Kidney (tissue), 14 donors: ENCODE measurements around the gene ALKBH5. TPM values are rescaled to one million over a fixed set of nuclear protein-coding genes. Genes with fewer than 3 reads are reported as not detected.

Source experiments
- DNase-seq, 5 donors: peaks; one replicate each; pipeline ENCODE4 v3.0.0-alpha.2; 2013 to 2020
- FAIRE-seq: peaks from 2 replicates; lab custom pipeline; 2012; peaks lifted over from hg19 to GRCh38; lab: Jason Lieb, UNC
- H3K27ac ChIP-seq, 2 donors: one replicate each; pipeline ENCODE4 v1.7.0; 2013; ENCODE audit warnings: low read depth in 2 of 2, low read length in 2 of 2, inconsistent platforms in 1 of 2
- H3K27me3 ChIP-seq: one replicate; pipeline ENCODE4 v1.7.1; 2013; ENCODE audit warnings: low read length, inconsistent platforms; ENCODE audit not compliant: control insufficient read depth, insufficient read depth
- H3K36me3 ChIP-seq, 3 donors: one replicate each; pipeline versions ENCODE4 v1.7.0 to v1.7.1; 2013; ENCODE audit warnings: low read length in 3 of 3, control low read depth in 1 of 3, inconsistent platforms in 1 of 3; ENCODE audit not compliant: insufficient read depth in 3 of 3, control insufficient read depth in 2 of 3
- H3K4me1 ChIP-seq, 3 donors: one replicate each; pipeline versions ENCODE4 v1.7.0 to v1.7.1; 2013; ENCODE audit warnings: low read length in 3 of 3, inconsistent platforms in 1 of 3, low read depth in 1 of 3; ENCODE audit not compliant: control insufficient read depth in 2 of 3, insufficient read depth in 2 of 3
- H3K4me3 ChIP-seq, 3 donors: one replicate each; pipeline versions ENCODE4 v1.7.0 to v1.8.1; 2013; ENCODE audit warnings: low read length in 3 of 3, control low read depth in 1 of 3, inconsistent platforms in 1 of 3
- H3K9ac ChIP-seq, 3 donors: one replicate each; pipeline versions ENCODE4 v1.7.0 to v1.7.1; 2013; ENCODE audit warnings: low read length in 3 of 3, control low read depth in 1 of 3, inconsistent platforms in 1 of 3
- H3K9me3 ChIP-seq, 3 donors: one replicate each; pipeline versions ENCODE4 v1.7.0 to v1.7.1; 2013; ENCODE audit warnings: low read length in 3 of 3, control low read depth in 1 of 3, inconsistent platforms in 1 of 3; ENCODE audit not compliant: control insufficient read depth in 2 of 3, insufficient read depth in 1 of 3
- CTCF ChIP-seq: IDR thresholded peaks from 3 replicates; pipeline ENCODE4 v1.5.1; 2012; ENCODE audit warnings: mild to moderate bottlenecking, moderate library complexity, borderline replicate concordance; ENCODE audit not compliant: insufficient read depth; ENCODE audit errors: extremely low read depth
- intact Hi-C: fragments of 100-400 bp; cut with DNase I; formaldehyde crosslinking; loops from one replicate; pipeline ENCODE4 v1.11.1; 2022
- polyA plus RNA-seq: library from polyadenylated mRNA; stranded (reverse); fragments of 350-450 nt; fragmentation: Illumina TruSeq; extraction: RNeasy Lipid Tissue Mini Kit (QIAGEN cat#74804); gene quantifications from one replicate; pipeline ENCODE4 v1.2.3, GENCODE V29; 2014; ENCODE audit warnings: low read depth, low replicate concordance; ENCODE audit not compliant: insufficient read depth
- total RNA-seq: library from RNA; stranded (reverse); fragmentation: NEBNext Ultra II Directional; extraction: Animal tissue kit (Norgen Biotek cat#: 25700); gene quantifications from one replicate; pipeline ENCODE4 v1.2.1, GENCODE V29; 2021
- donor health status: control.
- donor health status: control.
- donor health status: control.
- donor health status: control.
- donor health status: control.
- donor health status: DM: yes; HTN: yes; CAD: no.
- donor health status: Normal renal cell carcinoma (clear cell type).

The ALKBH5 gene
- total and polyA plus RNA-seq, 2 donors from 2014 or later, result 67.1 to 94.4 TPM

DNA sequence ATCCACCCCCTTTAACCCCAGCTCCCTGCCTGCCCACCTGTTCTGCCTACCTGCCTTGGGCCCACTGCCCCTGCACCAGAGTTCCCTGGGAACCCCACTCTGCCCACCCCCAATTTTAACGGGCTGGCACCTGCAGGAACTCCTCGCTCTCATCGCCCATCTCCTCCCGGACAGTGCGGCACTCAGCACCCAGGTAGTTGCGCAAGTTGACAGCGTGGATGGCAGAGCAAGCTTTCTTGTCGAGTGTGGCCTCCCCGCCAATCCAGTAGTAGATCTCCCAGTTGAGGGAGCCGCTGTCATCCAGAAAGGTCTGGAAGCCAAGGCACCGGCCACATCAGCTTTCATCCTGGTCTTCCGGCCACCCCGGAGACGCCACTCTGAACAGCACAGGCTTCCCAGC lies 67.1 kb downstream of the ALKBH5 start:
- Histone ChIP-seq H3K36me3 (peaks cover 3 to 77% (median 20%) of the 10 kb centered on the region in 3 donors), H3K4me3 (no peak overlapping the region), H3K27ac (no peak overlapping the region), H3K27me3 (no peaks in the 10 kb centered on the region), H3K9me3 (no peaks in the 10 kb centered on the region), H3K9ac (no peak overlapping the region), H3K4me1 (peaks cover 0 to 11% (median 0%) of the 10 kb centered on the region in 3 donors)
- intact Hi-C loops, result no loop called here
- no peak for TF ChIP-seq CTCF
- DNase-seq (no peak), FAIRE-seq (no peak)

GRCh38 chr17:18251204-18251603 lies 67.6 kb downstream of the ALKBH5 start:
- intact Hi-C loops, result no loop called here
- H3K9me3 ChIP-seq, result no peaks in the 10 kb centered on the region
- DNase-seq (no peak), FAIRE-seq (no peak)
- H3K9ac ChIP-seq, result no peak overlapping the region
- no peak overlapping the region for H3K27ac ChIP-seq
- no peaks in the 10 kb centered on the region for H3K27me3 ChIP-seq
- peaks cover 3 to 72% (median 24%) of the 10 kb centered on the region in 3 donors for H3K36me3 ChIP-seq
- TF ChIP-seq CTCF, result no peak
- H3K4me3 ChIP-seq, result no peak overlapping the region
- H3K4me1 ChIP-seq, result peaks cover 0 to 14% (median under 1%) of the 10 kb centered on the region in 3 donors

DNA sequence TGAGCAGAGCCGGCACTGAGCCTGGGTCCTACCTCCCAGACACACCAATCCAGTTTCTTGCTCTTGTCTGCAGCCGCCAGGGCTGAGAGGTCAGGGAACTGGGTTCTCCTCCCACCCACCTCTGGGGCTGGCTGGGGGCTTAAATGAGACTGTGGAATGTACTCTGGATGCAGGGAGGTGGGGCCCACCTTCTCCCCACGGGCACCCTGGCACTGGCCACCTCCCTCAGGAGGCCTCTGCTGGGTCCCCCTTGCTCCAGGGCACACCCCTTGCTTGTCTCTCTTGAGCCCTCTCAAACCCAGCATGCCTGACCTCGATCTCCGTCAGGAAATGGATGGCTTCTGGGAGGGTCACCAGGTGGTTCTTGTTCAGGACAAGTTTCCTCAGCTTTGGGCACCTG lies 68.5 kb downstream of the ALKBH5 start:
- intact Hi-C loops, result no loop called here
- peaks cover 3 to 66% (median 22%) of the 10 kb centered on the region in 3 donors for H3K36me3 ChIP-seq
- FAIRE-seq, result no peak

More for the DNA sequence above, 68.5 kb downstream of the ALKBH5 start:
- no peak overlapping the region for H3K4me3 ChIP-seq
- TF ChIP-seq CTCF, result no peak
- no peaks in the 10 kb centered on the region for H3K27me3 ChIP-seq
- no peak overlapping the region for H3K9ac ChIP-seq
- no peak for DNase-seq
- H3K27ac ChIP-seq, result no peak overlapping the region
- H3K9me3 ChIP-seq, result no peaks in the 10 kb centered on the region
- peaks cover 0 to 19% (median 8%) of the 10 kb centered on the region in 3 donors for H3K4me1 ChIP-seq
